GM21447 (cell line): Measurements from ENCODE around the gene MYCN.

Source experiments
- ATAC-seq: cut with Tn5 transposase; IDR thresholded peaks from one replicate; pipeline ENCODE4 v1.9.1; 2021; ENCODE audit not compliant: unreplicated experiment

The MYCN gene

DNA sequence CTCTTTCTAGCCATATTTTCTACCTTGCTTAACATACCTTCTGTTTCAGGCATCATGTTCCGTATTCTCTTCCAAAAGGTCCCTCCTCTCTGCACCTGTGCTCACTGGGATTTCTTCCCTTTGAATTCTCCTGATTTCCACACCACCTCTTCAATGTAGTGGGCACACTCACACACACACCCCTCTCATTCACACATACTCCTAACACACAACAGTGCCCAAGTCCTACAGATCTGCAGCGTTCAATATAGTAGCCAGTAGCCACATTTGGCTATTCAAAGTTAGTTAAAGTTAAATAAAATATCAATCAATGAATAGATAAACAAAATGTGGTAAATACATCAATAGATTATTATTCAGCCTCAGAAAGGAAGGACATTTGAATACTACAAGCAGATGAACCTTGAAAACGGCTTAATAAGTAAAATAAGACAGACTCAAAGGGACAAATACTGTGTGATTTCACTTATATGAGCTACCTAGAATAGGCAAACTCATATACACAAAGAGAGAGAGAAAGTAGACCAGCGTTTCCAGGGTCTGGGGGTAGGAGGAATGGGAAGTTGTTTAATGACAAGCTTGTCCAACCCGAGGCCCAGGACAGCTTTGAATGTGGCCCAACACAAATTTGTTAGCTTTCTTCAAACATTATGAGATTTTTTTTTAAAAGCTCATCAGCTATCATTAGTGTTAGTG lies 34.4 kb downstream of the MYCN start:
- ATAC-seq, result no peak

DNA sequence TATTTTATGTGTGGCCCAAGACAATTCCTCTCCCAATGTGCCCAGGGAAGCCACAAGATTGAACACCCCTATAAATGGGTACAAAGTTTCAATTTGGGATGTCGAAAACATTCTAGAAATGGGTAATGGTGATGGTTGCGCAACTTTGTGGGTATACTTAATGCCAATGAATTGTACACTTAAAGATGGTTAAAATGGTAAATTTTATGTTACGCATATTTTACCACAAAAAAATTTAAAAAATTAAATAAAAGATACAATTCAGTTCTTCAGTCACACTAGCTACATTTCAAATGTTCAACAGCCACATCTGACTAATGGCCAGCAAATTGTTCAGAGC lies 34.9 kb downstream of the MYCN start:
- ATAC-seq, result no peak

DNA sequence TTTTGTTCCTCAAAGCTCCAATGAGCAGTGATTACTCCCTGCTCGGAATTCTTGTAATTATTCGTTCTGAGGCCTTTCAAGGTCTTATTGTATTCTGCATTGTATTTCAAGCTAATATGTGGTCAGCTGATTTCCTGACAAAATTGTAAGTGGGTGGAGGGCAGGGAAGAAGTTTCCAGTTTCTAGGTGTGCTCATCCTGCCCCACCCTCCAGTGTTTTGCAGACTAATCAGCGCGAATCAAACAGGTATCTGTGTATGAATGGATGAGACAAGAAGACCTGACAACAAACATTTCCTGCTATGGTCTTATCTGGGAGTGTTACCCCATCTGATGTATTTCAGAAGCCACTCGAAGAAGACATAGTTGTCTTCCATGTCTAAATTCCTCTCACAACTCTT lies 35.3 kb downstream of the MYCN start:
- no peak for ATAC-seq

DNA sequence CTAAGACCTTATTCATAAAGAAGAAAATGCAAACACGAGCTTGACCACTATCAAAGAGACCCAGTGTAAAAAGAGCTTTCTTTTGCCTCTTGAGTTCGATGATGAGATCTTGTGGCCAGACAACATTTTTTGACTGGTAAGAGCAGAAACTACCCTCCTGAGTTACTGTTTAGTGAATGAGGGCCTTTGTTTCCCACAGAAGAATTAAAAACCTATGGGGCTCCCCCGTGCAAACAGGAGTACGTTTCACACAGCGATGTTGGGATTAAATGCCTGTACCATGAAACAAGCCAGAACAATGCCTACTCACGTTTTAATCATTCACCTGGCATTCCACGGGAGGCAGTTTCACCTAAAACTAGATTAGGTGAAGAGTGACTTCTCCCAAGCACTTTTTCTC lies 36.0 kb downstream of the MYCN start:
- no peak for ATAC-seq

DNA sequence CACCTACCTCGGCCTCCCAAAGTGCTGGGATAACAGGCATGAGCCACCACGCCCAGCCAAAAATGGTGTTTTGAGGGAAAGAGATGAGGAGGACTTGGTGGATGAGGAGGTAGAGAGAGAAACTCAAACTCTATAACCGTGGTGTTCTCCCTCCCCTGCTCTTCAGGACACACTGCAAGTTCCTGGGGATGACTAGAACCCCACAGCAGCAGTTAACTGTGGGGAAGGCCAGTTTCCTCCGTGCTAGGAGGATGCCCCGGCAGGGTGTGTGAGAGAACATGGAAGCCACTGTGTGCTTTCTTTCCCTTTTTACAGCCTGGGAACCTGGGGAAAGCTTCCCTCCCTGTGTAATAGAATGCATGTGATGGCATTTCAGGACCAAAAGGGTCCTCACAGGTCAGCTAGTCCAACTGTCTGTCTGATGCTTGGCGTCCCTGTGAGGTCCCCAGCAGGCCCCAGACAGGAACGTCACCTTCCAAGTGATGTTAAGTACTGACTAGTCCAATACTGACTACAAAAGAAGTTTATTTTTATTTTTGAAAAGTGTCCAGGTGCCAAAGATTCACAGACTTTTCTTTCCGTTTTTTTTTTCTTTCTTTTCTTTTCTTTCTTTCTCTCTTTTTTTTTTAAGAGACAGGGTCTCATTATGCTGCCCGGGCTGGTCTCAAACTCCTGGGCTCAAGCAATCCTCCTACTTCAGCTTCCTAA lies 38.9 kb downstream of the MYCN start:
- no peak for ATAC-seq

DNA sequence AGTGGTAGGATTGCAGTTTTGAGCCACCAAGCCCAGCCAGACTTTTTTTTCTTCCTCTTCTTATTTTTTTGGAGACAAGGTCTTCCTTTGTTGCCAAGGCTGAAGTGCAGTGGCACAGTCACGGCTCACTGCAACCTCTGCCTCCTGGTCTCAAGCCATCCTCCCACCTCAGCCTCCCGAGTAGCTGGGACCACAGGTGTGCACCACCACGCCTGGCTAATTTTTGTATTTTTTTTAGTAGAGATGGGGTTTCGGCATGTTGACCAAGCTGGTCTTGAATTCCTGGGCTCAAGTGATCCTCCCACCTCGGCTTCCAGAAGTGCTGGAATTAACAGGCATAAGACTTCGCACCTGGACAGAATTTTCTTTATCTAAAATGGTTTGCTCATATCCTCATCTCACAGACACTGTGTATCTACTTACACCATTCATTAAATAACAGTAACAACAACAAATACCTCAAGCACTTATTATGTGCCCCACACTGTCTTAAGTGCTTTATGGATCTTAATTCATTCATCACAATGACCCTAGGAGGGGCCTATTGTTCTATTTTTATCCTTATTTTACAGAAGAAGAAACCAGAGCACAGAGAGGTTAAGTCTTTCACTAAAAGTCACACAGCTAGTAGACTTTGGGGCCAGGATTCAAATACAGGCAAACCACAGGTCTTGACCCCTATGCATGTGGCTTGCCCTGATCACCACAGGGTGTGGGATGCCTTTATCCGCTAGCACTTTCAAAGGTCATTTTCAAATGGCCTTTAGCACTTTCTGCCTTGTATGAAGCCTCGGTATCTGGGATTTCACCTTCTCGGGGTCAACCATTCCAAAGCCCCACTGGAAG lies 39.6 kb downstream of the MYCN start:
- no peak for ATAC-seq

DNA sequence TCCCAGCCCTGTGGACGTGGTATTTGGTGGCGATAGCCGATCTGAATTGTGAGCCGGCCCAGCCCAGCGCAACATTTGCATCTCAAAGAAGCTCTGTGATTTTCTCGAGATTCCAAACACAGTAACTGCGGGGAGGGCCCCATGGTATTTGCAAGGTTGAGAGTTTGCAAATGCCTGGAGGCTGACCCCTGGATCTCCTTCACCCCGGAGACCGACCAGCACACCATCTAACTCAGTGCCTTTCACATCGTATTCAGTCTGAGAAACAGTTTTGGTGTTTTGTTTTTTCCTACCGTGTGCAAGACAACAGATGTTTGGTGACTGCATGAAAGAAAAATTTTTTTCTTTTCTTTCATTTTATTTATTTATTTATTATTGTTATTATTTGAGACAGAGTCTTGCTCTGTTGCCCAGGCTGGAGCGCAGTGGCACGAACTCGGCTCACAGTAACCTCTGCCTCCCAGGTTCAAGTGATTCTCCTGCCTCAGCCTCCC lies 40.3 kb downstream of the MYCN start:
- no peak for ATAC-seq

DNA sequence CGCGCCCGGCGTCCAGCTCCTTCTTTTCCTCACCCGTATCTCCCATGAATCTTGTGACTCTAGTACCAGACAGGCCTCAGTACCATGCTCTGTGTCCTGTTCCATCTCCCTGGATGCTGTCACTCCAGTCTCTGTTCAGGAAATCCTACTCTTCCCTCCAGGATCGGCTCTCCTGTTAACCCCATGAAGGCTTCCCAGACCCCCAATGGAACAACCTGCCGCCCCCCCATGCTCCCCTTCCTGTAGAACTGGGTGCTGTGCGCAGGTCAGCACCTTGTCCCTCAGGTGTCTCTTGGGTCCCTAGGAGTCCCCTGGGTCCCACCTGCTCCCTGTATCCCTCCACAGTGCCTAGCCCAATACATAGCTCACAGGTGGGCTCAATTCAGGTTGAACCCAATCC lies 41.3 kb downstream of the MYCN start:
- ATAC-seq, result no peak

DNA sequence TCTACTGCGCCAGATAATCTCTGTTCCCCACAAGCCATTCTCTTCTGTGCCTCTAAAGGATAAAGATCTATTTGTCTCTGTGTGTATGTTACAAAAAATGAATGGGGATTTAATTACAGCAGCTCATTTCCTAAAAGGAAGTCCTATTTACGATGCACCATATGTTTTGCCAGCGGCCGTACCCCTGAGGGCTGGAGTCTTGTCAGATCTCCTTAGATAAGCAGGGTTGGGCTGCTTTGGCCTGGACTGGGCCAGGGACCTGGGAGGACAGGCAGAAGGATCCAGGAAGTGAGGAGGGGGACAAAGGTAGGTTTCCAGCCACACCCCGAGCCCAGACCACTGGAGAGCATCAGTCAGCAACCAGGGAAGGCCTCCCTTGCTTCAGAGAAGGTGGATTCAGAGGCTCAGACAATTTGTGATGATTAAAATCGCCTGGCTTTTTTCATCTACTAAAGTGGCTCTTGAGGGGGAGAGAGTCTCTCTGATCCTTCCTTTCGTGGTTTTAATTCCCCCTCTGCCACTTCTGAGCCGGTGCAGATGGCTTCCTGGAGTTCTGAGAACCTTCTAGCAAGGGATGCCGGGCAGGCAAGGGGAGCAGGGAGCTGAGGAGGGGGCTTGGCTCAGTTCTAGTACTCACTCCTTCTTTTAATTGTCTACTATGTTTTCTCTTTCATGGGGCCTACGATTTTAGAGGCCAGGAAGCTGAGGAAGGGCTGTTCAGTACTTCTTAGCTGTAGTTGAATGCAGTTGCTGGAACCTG lies 42.1 kb downstream of the MYCN start:
- ATAC-seq, result no peak

DNA sequence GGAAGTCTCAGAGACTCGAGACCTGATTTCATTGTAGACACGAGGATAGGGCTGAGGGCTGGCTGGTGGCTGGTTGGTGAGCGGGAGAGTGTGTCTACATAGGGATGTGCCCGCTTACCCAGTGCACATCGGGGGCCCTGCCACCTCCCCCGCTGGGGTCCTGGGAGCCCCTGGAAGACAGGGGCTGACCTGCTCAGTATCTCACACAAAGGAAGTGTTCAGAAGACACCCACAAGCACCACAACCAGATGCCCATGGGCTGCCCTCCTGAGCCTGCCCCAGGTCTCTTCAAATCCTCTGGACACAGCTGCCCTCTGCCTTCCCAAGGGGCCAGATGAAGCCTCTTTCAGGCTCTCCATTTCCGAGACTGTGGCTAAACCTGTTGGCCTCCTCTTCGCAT lies 43.1 kb downstream of the MYCN start:
- ATAC-seq, result no peak

DNA sequence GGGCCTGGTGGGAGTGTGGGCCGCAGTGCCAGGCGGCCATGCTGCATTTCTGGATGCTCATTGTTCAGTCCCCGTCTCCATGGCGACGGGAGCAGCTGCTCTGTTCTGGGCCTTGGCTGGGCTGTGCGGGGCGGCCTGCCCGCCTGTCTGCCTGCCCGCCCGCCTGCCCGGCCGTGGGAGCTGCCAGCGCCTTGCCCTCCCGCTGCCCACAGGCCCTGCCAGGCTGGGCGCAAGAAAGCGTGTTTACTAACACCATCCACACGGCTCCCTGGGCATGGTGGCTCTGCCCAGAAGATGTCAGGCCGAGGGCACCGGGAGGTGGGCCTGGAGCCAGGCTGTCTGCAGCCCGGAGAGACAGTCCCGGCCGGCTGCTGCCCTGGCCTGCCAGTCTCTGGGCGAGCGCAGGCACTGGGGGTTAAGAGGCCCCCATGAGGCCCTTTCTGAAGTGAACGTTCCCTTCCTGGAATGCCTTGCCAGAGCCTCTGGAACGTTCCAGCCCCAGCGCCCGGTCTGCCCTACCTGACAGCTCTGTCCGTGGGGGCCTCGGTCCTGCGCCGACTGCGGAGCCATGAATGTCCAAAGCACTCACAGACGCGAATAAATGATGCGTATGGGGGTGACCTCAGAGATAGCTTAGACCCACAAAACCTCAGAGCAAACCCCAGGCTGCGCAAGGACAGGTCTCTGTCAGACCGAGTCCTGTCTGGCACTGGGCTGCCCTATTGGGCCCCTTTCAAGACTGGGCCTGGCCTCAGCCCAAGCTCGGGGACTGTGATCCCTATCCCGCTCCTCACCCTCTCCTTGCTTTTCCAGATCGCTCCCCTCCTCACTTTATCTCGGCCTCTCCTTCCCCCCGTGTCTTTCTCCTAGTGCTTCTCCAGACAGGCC lies 44.3 kb downstream of the MYCN start:
- no peak for ATAC-seq

DNA sequence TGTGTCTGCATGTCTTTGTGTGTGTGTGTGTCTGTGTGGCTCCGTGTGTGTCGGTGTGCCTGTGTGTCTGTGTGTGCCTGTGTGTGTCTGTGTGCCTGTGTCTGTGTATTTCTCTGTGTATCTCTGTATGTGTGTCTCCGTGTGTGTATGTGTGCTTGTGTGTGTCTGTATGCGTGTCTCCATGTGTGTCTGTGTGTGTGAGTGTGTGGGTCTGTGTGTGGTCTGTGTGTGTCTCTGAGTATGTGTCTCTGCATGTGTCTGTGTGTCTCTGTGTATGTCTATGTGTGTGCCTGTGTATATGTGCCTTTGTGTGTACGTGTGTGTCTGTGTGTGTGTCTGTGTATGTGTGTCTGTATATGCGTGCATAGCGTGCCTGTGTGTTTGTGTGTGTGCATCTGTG lies 45.2 kb downstream of the MYCN start:
- no peak for ATAC-seq

DNA sequence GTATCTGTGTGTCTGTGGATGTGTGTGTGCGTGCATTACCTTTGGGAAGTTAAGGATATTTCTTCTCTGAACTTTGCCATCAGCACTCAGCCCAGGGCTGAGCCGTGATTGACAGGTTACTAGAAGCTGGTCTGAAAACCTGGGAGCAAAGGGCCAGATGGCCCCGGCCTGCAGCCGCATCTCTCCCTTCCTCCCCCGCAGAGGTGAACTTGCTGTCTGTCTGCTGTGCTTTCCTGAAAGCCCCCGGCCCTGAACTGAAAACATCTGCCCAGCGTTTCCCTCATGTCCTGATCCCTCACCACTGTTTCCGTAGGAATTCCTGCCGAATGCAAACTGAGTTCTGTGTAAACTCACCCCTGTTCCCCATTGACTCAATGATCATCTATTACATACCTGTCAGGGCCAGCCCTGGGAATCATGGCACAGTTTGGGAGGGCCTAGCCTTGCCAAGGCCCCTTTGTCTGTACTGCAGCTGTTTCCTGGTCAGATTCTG lies 45.8 kb downstream of the MYCN start:
- ATAC-seq, result no peak

DNA sequence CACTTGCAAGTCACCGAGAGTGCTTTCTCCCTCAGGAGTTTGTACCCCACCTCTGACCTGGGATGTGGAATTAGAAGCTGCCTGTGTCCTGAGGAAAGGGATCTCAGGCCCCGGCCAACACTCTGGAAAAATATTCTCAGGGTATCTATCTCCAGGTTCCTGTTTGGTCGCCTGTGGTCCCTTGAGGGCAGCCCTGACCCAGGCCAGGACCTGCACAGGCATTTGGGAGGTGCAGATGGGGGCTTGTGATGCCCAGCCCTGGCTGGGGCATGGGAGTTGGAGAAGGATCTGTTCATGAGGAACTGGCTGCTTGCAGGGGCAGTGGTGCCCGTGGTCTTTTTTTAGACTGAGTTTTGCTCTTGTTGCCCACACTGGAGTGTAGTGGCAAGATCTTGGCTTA lies 46.3 kb downstream of the MYCN start:
- no peak for ATAC-seq

DNA sequence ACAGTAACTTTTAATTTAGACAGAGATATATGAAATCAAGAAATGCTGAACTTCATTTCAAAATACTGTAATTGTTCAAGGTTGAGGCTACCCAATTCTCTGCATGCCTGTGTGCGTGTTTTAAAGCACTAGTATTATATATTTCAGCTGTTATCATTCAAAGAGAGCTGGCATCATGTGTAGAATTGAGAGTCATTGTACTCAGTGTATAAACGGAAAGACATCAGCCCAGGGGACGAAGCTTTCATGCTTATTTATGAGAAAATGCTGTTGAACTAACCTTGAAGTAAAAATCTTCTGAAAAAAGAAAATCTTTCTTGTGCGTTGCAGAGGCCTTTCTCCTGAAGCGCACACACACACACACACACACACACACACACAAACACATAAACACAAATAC lies 48.4 kb downstream of the MYCN start:
- ATAC-seq, result no peak

DNA sequence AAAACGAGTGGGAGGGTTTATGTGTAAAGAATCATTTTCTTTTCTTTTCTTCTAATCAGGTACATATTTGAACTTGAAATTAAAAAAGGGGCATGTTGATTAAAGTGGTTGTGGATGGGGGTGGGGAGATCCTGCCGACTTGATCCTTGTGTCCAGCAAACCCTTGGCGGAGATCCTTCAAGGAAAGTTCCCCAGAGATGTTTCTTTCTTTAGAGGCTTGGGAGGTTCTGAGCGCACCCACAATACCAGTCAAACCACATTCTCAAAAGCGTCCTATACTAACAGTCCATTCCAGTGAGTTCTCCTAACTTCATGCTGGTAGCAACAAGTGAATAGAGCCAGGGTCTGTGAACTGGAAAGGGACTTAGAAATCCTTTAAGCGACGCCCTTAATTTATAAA lies 49.2 kb downstream of the MYCN start:
- no peak for ATAC-seq

DNA sequence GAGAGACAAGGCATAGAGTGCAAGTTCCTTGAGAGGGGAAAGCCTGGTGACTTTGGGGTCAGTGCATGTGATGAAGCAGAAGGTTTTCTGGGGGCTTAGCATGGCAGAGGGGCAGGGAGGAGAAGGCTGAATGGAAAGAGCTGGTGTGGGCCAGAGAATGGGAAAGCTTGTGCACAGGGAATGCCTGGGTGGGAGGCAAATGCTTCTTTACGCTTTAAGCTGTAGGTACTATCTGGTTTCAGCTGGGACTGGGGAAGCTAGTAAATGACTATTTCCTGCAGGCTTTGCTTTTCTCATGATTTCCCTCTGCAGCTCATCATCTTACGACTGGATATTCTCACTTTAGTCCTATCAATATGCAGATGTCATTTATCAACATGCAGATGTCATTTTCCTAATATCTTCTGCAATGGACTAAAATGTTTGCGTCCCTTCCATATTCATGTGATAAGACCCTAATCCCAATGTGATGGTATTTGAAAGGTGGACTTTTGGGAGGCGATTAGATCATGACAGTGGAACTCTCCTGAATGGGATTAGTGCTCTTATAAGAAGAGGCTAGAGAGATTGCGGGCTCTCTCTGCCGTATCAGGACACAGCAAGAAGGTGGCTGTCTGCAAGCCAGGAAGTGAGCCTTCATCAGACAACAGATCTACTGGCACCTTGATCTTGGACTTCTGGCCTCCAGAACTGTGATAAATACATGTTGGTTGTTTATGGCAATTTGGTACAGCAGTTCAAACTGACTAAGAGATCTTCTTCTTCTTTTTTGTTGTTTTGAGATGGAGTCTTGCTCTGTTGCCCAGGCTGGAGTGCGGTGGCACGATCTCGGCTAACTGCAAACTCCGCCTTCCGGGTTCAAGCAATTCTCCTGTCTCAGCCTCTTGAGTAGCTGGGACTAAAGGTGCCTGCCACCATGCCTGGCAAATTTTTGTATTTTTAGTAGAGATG lies 50.1 kb downstream of the MYCN start:
- no peak for ATAC-seq

DNA sequence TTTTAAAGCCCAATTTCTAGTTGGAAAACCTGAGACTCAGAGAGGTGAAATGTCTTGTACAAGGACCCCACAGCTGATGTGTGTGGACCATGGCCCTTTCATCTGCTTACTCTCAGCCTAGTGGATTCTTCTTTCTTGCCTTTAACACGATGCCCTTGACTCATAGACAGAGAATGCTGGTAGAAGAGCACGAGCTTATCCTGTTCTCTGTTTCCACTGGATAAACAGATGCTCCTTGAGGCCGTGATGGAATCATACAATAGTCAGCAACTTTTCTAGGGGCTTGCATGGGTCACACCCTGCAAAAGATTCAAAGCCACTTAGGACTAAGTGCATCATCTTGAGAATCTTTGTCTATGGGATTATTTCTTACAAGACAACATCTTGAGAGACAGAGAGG lies 50.9 kb downstream of the MYCN start:
- ATAC-seq, result no peak
